ENCODE results near the gene BCKDK.
A peak's percentile ranks its signal among the peaks of the same experiment; 100 is the strongest.
"Not testable (repeated sequence)": the region's sequence is repeated elsewhere in the genome, so short reads cannot be mapped to it uniquely, and the experiment has no call there.

Gene BCKDK

GRCh38 chr16:31099860-31100638 is 8.1 kb upstream of the BCKDK start:
- DNase-seq (ENCODE audit: low read depth), result no peak

- not testable (repeated sequence) for DNase-seq (ENCODE audit: low read depth)
Measured at GRCh38 chr16:31100876-31101641, 7.1 kb upstream of the BCKDK start.

GRCh38 chr16:31105677-31106213 is 2.4 kb upstream of the BCKDK start:
- peak; percentile 77 for DNase-seq (ENCODE audit: low read depth)

GRCh38 chr16:31106509-31107464 is 1.4 kb upstream of the BCKDK start:
- no peak for DNase-seq (ENCODE audit: low read depth)

GRCh38 chr16:31107465-31107867 is 720 bp upstream of the BCKDK start:
- DNase-seq (ENCODE audit: low read depth), result no peak

GRCh38 chr16:31108794-31109558 is 790 bp downstream of the BCKDK start:
- DNase-seq (ENCODE audit: low read depth), result no peak

GRCh38 chr16:31109622-31110021 is 1.4 kb downstream of the BCKDK start:
- no peak for DNase-seq (ENCODE audit: low read depth)

GRCh38 chr16:31110106-31111034 is 2.2 kb downstream of the BCKDK start:
- DNase-seq (ENCODE audit: low read depth), result no peak

GRCh38 chr16:31111881-31112466 is 3.8 kb downstream of the BCKDK start:
- DNase-seq (ENCODE audit: low read depth), result no peak

- no peak for DNase-seq (ENCODE audit: low read depth)
Measured at GRCh38 chr16:31112711-31113110, 4.5 kb downstream of the BCKDK start.

- no peak for DNase-seq (ENCODE audit: low read depth)
Measured at GRCh38 chr16:31113121-31114120, 5.2 kb downstream of the BCKDK start.

- DNase-seq (ENCODE audit: low read depth), result no peak
Measured at GRCh38 chr16:31114468-31114867, 6.3 kb downstream of the BCKDK start.

- peak; percentile 87 for DNase-seq (ENCODE audit: low read depth)
Measured at GRCh38 chr16:31117384-31118222, 9.4 kb downstream of the BCKDK start, which contains the start of gene KAT8. Gene KAT8, plus strand, starts transcription at chr16:31117664. Its CDS starts 18 bp downstream, at chr16:31117682.

GRCh38 chr16:31118223-31119155 is 10.3 kb downstream of the BCKDK start:
- no peak for DNase-seq (ENCODE audit: low read depth)

GRCh38 chr16:31120129-31120528 is 11.9 kb downstream of the BCKDK start:
- DNase-seq (ENCODE audit: low read depth), result no peak

- DNase-seq (ENCODE audit: low read depth), result no peak
Measured at GRCh38 chr16:31125844-31126243, 17.7 kb downstream of the BCKDK start.

All from stimulated activated CD8-positive, alpha-beta memory T cell treated with anti-CD3 and anti-CD28 coated beads, Interleukin-15, amount 100 ng/mL, for 24 hours (primary cell).